Ishikawa (cell line): ENCODE data around the gene NIP7.

Source experiments
- CEBPB ChIP-seq: IDR thresholded peaks from 2 replicates; pipeline ENCODE4 v1.6.1; 2012
- CREB1 ChIP-seq: IDR thresholded peaks from 2 replicates; pipeline ENCODE4 v1.6.1; 2012; ENCODE audit warnings: low read depth
- EGR1 ChIP-seq: IDR thresholded peaks from 2 replicates; pipeline ENCODE4 v1.6.1; 2012
- EP300 ChIP-seq: IDR thresholded peaks from 2 replicates; pipeline ENCODE4 v1.6.1; 2012; ENCODE audit warnings: borderline replicate concordance
- FOXM1 ChIP-seq: IDR thresholded peaks from 2 replicates; pipeline ENCODE4 v1.6.1; 2012; ENCODE audit warnings: low read depth, borderline replicate concordance
- NFIC ChIP-seq: IDR thresholded peaks from 2 replicates; pipeline ENCODE4 v1.6.1; 2012
- RAD21 ChIP-seq: IDR thresholded peaks from 2 replicates; pipeline ENCODE4 v1.6.1; 2012; ENCODE audit warnings: low read depth
- TAF1 ChIP-seq: IDR thresholded peaks from 2 replicates; pipeline ENCODE4 v1.6.1; 2012; ENCODE audit warnings: low read depth, mild to moderate bottlenecking
- TCF12 ChIP-seq: IDR thresholded peaks from 2 replicates; pipeline ENCODE4 v1.6.1; 2012; ENCODE audit warnings: low read depth
- TEAD4 ChIP-seq: IDR thresholded peaks from 2 replicates; pipeline ENCODE4 v1.6.1; 2012
- YY1 ChIP-seq: IDR thresholded peaks from 2 replicates; pipeline ENCODE4 v1.6.1; 2012; ENCODE audit warnings: low read depth
- ZBTB7A ChIP-seq: IDR thresholded peaks from 2 replicates; pipeline ENCODE4 v1.6.1; 2012; ENCODE audit warnings: low read depth
- TF ChIP-seq, protein P1 (sequence below): IDR thresholded peaks from 2 replicates; pipeline ENCODE4 v1.6.1; 2012
- TF ChIP-seq, protein P2 (sequence below): IDR thresholded peaks from 2 replicates; pipeline ENCODE4 v1.6.1; 2012
- TF ChIP-seq, protein P3 (sequence below): IDR thresholded peaks from 2 replicates; pipeline ENCODE4 v1.6.1; 2012; ENCODE audit warnings: low read depth, mild to moderate bottlenecking

The NIP7 gene

DNA sequence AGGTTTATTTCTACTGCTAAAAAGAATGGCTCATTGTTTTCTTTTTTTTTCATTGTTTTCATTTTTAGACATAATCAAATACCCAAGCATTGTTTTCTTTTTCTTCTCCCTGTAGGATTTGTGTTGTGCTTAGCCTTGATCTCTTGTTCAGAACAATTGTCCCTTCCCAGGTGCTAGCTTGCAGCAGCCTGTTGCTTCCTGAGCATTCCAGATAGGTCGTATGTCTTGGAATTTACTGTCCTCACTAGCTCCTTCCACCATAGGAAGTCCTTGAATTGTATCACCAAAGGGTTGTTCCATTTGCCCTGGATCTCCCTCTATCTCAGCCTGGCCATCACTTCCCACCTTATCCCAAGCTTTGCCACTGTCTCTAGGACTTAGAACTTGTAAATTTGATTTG is 38.4 kb upstream of the NIP7 start:
- TF ChIP-seq NFIC (no peak), TCF12 (no peak)

DNA sequence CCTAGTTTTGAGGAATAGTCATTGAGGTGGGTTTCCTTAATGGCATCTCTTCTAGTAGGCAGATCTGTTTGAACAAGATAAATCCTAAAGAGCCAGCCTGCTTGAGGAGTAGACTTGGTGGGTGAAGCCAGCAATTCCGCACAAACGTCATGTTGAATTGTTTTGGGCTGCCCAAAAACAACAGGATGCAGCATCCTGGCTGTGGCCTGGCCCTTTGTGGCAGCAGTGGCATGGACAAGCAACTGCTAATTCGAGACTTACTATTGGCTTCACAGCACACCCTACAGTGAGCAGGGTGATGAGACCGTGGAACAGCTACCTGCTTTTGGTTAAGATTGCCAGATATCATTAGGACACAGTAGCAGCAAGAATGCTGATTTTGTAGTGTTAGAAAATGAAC is 37.7 kb upstream of the NIP7 start:
- TF ChIP-seq TAF1 (no peak), CEBPB (no peak), NFIC (no peak), FOXM1 (no peak), RAD21 (no peak), TCF12 (no peak), TEAD4 (no peak), CREB1 (no peak), EP300 (no peak), YY1 (no peak), EGR1 (no peak), ZBTB7A (no peak)
- TF ChIP-seq, protein P1, sequence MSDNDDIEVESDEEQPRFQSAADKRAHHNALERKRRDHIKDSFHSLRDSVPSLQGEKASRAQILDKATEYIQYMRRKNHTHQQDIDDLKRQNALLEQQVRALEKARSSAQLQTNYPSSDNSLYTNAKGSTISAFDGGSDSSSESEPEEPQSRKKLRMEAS, result no peak
- TF ChIP-seq, protein P2, sequence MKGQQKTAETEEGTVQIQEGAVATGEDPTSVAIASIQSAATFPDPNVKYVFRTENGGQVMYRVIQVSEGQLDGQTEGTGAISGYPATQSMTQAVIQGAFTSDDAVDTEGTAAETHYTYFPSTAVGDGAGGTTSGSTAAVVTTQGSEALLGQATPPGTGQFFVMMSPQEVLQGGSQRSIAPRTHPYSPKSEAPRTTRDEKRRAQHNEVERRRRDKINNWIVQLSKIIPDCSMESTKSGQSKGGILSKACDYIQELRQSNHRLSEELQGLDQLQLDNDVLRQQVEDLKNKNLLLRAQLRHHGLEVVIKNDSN, result no peak
- TF ChIP-seq, protein P3, sequence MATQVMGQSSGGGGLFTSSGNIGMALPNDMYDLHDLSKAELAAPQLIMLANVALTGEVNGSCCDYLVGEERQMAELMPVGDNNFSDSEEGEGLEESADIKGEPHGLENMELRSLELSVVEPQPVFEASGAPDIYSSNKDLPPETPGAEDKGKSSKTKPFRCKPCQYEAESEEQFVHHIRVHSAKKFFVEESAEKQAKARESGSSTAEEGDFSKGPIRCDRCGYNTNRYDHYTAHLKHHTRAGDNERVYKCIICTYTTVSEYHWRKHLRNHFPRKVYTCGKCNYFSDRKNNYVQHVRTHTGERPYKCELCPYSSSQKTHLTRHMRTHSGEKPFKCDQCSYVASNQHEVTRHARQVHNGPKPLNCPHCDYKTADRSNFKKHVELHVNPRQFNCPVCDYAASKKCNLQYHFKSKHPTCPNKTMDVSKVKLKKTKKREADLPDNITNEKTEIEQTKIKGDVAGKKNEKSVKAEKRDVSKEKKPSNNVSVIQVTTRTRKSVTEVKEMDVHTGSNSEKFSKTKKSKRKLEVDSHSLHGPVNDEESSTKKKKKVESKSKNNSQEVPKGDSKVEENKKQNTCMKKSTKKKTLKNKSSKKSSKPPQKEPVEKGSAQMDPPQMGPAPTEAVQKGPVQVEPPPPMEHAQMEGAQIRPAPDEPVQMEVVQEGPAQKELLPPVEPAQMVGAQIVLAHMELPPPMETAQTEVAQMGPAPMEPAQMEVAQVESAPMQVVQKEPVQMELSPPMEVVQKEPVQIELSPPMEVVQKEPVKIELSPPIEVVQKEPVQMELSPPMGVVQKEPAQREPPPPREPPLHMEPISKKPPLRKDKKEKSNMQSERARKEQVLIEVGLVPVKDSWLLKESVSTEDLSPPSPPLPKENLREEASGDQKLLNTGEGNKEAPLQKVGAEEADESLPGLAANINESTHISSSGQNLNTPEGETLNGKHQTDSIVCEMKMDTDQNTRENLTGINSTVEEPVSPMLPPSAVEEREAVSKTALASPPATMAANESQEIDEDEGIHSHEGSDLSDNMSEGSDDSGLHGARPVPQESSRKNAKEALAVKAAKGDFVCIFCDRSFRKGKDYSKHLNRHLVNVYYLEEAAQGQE, result no peak

DNA sequence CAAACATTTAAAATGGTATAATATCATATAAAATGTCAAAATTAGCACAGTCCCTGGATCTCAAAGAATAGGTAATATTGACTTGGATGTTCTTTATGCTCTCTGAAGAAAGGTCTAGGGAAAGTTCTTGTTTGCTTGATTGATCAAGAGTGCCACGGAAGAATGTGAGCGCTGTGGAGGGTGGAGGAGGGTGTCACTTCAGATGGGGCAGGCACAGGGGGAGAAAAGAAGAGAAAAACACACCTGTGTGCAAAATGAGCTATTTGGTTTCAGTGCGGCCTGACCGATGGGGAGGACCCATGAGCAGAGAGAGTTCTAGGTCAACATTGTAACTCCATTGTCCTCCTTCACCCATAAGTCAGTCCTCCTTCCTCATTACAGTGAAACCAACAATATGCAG is 37.3 kb upstream of the NIP7 start:
- TF ChIP-seq, protein P2, result no peak
- TF ChIP-seq CREB1, result no peak
- TF ChIP-seq FOXM1, result no peak
- TF ChIP-seq EP300, result no peak
- no peak for TF ChIP-seq EGR1
- TF ChIP-seq, protein P3, result no peak
- TF ChIP-seq ZBTB7A, result no peak
- no peak for TF ChIP-seq CEBPB

DNA sequence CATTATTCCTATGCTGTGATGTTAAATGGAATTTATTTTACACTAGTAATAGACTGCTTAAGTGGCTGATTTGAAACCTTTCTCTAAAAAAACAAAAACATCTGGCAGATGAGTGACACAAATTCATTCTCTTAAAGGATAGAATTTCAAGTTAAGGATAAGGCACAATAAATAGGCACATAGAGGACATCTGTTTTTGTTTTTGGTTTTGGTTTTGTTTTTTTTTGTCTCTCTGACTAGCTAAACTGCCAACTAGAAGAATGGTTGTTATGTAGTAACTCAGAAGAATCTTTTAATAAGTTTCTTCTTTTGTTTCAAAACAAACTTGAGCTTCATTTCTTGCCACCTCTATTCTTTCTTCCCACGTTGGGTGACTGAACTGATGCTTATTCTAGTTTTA is 33.5 kb upstream of the NIP7 start:
- TF ChIP-seq NFIC, result no peak

DNA sequence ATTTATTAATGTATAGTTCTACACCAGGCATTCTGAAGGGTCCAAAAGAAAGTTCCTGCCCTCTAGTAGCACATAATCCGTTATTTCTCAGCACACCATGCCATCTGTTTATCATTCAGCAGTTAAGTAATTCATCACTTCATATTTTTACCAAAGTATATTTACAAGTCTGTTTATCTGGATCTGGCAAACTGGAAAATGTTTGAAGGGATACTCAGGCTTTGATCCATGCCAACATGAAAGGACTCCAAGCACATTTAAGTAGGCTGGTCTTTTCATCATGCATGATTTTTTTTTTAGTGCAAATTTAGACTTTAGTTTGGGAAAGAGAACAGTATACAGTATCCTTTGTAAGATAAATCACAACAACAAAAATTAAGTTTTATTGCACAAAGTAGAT is 32.5 kb upstream of the NIP7 start:
- TF ChIP-seq FOXM1 (no peak), CREB1 (no peak), TCF12 (no peak), CEBPB (no peak), NFIC (no peak), ZBTB7A (no peak), YY1 (no peak), EP300 (no peak), RAD21 (no peak), EGR1 (no peak), TEAD4 (no peak), TAF1 (no peak)
- TF ChIP-seq, protein P3, result no peak
- TF ChIP-seq, protein P1, result no peak
- TF ChIP-seq, protein P2, result no peak
